AG08395 (cell line): ENCODE measurements around the gene AREG.
A peak's percentile ranks its signal among the peaks of the same experiment; 100 is the strongest.

Source experiments
- DNase-seq: peaks from one replicate; pipeline ENCODE4 v3.0.0; 2012; ENCODE audit warnings: mixed read lengths, low spot score

AREG gene

DNA sequence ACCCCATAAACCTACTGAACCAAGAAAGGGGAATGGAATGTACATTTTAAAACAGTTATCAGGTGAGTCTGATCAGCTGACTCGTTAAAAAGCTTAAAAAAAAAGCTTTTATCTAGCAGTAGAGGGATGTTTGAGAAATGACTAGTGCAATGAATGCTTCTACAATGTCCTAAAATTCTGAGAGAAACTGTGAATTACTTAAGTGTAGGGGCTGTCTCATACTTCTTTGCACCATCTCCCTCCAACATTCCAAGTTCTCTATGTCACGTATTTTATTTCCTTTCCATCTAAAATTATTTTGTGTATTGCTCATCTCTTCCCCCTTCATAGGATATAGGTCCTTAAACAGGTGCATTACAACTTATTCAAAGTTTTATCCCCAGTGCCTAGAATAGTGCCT, 11.9 kb upstream of the AREG start:
- DNase-seq, result no peak

DNA sequence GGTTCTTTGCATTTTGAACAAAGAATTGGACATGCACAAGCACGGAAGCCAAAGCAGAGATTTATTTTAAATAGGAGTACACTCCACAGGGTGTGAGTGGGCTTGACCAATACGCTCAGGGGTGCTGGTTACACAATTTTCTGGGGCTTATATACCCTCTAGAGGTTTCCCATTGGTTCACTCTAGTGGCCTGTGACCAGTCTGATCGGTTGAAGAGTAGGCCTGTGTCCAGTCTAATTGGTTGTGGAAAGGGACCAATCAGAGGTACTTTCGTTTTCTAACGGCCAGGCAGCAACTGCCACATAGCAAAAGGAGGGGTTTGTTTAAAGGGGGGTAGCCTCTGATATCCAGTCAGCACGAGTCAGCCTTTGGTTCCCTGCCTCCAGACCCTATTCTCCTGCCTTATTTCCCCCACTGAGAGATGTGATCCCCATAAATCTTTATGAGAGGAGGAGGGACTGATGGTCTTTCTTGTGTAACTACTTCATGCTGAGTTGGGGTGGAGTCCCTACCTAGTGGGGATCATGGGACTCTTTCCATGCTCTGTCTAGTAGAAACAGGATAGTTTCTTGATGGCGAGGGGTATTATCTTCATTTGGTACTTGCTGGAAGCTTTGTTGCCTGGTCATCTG, 11.3 kb upstream of the AREG start:
- DNase-seq, result no peak

DNA sequence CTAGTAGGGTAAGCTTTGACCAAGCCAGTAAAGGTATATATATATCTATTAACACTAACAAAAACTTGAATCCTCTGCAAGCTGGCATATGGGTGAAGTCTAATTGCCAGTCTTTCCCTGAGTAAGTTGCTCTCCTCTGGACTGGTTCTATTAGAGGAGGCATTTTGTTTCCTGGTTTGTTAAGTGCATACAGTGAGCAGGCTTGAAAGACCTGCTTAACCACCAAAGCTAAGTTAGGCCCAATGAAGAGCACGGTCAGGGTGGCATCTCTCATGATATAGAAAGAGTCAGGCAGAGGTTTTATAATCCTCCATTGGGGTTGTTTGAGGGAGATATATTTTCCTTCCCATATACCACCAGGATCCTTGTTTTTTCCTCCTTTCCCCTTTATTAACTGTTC, 9.6 kb upstream of the AREG start:
- DNase-seq, result no peak

DNA sequence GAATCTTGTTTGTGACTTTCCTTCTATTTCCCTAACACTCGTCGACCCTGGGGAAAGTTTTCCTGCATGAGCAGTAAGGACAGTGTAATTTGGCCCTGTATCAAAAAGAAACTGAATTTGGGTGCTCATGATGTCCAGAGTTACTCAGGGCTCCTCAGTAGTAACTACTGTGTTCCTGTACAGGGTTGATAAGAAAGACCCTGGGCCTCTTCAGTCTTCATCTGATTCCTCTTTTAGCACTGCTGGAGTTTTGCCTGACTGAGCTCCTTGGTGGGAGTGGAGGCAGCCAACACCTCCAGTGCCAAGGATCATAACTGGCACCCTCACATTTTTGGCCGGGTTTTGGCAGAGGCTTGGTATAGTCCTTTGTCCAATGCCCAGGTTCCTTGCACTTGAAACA, 7.1 kb upstream of the AREG start:
- DNase-seq, result no peak

DNA sequence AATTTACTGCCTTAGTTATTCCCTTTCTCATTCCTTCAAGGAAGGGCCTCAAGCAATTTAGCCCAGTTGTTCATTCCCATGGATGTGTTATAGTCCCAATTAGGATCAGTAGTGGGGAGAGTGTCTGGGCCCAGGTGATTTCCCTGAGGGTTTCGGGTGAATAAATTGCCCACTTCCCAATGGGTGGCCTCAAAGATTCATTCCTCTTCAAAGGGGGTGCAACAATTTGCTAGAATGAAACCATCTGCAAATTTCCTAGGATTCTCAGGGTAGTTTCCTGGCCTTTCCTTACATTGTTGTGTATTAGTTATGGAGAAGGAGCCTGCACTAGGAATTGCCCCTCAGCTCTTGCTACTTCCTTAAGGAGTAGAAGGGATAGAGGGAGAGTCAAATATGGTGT, 6.3 kb upstream of the AREG start:
- DNase-seq, result no peak

DNA sequence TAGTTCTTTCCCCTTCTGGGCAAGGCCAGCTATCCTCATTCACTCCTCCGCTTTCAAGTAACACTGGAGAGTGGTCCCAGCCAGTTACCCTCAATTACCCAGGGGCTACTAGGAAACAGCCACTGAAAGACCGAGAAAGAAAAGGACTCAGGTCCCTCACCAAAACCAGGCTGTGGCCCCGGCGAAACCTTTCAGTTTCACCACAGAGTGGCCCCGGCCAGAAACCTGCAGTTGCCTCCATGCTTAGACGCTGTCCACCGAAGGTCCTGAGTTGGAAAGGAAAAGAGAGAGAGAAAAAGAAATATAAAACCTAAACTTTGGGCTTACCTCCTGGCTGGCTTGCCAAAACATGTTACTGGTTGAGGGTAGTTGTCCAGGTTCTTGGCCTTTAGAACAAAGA, 5.0 kb upstream of the AREG start:
- no peak for DNase-seq

DNA sequence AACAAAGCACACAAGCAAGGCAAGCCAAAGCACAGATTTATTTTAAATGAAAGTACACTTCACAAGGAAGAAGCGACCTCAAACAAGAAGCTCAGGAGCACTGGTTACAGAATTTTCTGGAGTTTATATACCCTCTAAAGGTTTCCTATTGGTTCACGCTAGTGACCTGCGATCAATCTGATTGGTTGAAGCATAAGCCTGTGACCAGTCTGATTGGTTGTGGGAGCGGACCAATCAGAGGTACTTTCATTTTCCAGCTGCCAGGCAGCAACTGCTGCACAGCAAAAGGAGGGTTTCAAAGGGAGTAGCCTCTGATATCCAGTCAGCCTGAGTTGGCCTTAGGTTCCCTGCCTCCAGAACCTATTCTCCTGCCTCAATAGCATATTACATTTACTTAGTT, 4.6 kb upstream of the AREG start:
- no peak for DNase-seq

DNA sequence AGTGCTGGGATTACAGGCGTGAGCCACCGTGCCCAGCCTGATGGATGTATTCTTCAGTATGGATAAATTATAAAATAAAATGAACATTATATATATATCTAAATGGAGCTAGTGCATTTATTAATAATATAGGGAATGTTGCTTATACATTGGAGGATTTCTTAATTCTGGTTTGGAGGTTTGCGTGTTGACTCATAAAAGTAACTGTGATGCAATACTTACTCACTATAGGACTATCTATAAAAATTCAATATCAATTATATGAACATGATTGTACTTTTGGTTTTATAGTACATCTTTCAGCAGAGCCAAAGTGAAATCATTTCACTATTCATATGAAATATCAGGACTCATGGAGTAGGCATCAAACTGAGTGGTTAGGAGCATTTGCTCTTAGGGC, 3.2 kb upstream of the AREG start:
- DNase-seq, result no peak

DNA sequence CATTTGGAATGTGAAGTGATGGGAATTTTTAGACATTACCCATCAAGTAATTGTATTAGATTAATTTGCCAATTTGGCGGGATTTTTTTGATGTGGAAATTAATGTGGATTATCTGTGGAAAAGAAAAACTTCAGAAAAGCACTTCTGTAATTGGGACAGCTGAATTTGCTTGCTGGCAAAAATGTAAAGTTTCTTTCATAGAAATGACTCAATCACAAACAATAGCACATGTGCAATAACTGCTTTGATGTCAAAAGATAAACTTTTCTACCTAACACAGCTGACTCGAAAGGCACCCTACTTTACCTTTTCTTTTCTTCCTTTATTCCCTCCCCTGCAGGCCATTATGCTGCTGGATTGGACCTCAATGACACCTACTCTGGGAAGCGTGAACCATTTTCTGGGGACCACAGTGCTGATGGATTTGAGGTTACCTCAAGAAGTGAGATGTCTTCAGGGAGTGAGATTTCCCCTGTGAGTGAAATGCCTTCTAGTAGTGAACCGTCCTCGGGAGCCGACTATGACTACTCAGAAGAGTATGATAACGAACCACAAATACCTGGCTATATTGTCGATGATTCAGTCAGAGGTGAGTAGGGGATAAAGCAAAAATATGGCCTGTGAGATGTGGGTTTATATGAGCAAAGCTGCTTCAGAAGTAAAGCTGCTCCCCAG, 1.4 kb downstream of the AREG start:
- no peak for DNase-seq

DNA sequence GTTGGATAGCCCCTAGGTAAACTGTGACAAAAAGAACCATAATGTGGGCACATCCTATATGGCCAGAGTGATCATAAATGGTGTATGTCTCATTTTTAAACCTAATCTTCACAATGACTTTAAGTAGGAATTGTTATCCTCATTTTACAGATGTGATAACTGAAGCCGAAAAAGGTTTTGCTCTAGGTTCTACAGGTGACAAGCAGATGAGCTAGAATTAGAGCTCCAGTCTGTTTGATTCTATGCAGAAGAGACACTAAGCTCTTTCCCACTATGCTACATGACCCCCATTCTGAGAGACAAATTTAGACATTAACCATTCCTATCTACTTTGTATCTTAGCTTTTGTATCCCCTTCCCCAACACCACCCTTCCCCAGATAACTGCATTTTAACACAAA, 2.0 kb downstream of the AREG start:
- DNase-seq, result no peak

DNA sequence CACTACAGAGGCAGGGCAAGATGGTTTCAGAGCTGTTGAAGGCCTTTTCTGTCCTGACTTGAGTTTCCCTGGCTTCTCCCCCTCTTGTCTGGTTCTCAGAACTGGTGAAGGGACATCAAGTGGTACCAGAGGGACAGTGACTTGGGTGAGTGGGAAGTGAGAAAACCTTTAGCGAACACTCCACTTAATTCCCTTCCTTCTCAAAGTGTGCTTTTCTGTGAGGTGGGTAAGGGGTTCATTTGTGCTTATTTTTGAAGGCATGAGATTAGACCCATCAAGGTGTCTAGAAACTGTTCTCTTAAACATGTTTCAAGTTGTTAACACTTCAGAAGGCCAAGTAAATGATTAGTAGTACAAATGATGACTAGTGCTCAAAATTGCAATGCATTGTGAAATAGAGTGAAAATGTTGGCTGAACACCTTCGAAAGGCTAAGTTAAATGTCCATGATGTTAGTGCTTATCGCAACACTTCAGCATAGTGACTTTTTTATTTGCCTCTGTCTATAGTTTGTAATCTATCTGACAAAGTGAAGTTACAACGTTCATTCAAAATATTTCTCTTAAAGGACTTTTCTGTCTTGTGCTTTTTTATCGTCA, 2.8 kb downstream of the AREG start:
- DNase-seq, result no peak

DNA sequence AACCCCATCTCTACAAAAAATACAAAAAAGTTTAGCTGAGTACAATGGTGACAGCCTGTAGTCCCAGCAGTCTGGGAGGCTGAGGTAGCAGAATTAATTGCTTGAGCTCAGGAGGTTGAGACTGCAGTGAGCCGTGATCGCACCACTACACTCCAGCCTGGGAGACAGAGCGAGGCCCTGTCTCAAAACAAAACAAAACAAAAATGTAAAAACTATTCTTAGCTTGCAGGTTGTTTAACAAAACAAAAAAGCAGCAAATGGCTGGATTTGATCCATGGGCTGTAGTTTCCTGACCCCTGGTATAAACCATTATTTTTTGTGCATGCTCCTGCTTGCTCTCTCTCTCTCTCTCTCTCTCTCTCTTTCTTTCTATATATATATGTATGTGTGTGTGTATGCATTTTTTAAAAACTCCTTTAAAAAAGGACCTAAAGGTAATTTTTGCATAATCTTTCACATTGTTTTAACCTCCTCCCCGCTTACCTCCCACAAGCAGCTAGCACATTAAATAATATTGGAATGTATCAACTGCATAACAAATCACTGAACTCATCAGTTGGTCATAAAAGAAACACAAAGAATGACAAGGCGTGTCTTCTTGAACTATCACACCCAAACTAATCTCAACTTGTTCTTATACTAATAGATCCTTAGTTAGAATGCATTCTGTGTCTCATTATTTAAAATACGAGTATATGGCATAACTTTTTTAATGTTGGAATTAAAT, 4.8 kb downstream of the AREG start:
- DNase-seq, result no peak

DNA sequence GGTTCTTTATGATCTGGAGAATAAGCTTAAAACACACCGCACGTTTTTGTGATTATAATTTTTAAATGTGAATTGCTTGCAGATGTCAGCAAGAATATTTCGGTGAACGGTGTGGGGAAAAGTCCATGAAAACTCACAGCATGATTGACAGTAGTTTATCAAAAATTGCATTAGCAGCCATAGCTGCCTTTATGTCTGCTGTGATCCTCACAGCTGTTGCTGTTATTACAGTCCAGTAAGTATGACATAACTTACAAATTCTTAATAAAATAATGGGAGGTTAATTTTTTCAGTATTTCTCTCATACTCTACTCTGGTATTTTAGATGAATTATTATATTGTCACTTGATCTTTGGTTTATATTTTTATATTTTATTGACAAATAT, 5.4 kb downstream of the AREG start:
- DNase-seq, result no peak

DNA sequence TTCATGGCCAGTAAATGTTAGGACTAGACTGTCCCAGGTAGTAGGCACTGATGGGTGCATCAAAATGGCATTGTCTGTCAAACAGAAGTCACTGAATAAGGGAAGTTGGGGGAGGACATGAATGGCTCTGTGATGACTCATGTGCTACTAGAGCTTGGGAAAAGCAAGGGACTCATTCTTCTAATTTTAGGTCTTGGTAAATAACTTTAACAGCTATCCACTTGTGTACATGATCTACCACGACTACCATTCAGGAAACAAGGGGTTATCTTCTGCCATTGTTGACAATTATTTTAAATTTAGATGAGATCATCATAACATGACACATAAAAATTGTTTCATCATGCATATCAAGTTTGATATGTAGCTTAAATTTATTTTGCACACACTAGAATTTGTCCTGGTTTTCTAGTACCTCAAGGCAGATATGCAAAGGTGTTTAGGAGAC, 6.3 kb downstream of the AREG start:
- DNase-seq, result peak; percentile 42

DNA sequence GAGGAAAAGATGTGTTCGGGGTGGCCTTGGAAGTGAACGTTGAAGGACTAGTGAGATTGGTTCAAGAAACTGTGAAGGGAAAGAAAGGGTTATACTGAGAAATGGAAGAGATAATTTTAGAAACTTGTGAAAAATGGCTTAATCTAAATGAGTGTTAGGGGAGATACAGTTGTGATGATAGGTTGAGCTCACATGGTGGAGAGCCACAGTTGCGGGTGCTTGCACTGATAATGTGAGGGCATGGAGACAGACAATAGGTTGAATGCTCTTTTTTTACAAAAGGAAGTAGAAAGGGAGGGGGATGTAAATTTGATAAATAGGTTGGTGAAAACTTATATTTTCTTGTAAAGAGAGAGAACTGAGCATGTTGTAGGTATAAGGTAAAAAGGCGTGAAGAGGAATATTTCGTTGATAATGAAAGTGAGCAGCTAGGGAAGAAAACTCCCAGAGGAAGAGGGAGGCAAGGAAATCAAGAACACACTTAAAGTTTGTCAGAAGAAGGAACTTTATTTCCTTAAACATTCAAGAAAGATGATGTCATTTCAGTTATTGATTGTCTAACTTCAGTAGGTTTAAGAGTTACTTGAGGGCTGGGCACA, 8.2 kb downstream of the AREG start:
- no peak for DNase-seq

DNA sequence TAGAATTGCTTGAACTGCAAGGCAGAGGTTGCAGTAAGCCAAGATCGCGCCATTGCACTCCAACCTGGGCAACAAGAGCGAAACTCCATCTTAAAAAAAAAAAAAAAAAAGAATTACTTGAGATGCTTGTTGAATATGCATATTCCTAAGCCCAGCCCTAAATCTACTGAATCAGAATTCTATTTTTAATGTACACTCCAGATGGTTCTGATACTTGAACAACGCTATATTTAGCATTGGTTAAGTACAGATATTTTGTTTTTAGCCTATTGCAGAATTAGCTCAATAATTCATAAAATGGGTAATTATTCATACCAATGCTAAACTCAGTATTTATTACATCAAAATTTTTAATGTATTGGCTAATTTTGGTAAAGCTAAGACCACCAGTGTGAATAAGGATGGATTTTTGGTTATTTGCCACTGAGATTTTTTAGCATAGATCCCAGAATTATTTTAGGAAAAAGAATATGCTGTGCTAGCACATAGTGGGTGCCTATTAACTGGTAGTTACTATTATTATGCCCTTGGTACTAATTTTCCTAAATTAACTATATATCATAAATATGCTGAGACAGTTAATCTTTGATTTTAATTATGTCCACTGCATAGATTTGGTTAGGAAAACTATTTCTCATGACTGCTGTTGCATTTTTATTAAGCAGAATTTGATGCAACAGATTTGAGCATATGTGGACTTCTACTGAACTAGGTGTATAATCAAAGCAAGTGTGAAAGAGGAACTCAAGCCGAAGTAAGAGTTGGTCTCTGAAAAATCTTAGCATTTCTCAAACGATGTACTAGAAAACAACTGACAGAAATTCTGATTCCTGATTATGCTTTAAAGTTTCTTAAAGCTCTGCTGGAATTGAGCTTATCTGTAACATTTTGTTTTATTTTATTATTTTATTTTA, 9.2 kb downstream of the AREG start:
- DNase-seq, result no peak

DNA sequence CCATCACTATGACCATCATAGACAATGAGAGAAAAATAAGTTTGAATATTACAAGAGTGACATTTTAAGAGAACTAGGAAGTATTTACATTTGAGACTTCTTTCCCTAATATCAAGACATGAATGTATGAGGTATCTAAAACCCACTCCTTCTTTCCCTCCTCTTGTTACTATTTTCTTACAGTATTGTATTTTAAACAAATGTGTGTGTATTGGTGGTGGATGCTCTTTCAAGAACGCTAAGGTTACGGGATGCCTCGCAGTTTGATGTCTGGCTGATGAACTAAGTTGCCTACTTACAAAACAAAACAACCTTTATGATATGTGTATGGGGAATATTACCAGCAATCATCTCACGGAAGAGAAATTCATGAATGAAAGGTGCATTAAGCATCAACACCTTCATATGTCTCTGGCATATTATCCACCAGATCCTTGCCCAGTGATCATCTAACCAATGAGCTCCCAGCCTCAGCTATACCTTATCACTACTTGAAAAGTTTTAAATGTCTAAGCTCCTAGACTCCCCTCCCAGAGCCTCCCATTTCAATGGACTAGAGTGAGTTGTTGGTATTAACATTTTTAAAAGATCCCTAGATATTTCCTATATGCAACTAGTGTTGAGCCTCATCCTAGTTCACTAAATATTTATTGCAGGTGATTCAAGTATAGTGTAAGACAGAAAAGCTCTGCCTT, 10.6 kb downstream of the AREG start:
- no peak for DNase-seq

DNA sequence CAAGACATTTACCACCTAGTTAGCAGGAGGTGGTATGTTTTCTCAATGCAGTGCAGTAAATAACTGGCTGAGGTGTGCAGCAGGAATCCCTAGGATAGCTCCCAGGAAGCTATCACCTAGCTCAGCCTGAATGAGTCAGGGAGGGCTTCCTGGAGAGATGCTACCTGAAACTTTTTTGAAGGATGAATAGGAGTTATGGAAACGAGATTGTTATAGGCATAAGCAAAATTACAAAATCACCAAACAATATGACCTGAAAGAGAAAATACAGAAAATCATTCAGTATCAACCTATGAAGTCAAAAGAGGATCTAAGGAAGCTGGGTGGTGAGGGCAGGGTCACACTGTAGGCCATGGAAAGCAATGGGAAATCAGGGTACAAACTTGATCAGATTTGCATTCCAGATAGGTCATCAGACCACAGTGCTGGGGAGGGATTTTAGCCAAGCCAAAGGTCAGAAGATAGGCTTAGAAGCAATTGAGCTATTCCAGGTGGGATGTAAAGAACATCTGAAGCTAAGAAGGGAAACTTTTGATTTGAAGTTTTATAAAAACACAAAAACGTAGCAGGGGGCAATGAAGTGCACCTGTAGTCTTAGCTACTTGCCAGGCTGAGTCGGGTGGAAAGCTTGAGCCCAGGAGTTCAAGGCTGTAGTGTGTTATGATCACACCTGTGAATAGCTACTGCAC, 11.3 kb downstream of the AREG start:
- no peak for DNase-seq

DNA sequence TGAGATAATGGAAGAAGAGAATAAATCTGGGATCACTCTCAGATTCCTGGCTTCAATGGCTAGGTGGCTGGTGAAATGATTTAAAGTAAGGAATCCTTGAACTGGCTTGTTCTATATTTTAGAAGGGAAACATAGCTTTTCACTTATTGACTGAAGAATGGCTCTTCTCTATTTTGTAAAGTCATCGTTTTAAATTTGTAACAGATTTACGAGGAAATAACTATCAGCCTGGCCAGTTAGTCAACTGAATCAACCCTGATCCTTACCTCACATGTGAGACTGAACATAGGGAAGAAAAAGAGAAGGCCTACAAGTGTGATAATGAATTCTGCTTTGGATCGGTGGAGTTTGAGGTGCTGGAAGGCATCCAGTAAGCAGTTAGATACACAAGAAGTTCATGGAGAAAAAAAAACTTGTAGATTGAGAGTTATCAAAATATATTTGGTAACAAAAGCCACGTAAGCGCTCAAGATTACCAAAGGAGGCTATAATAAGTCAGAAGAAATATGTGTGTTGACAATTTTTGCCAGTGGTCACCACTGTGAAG, 12.0 kb downstream of the AREG start:
- DNase-seq, result no peak

DNA sequence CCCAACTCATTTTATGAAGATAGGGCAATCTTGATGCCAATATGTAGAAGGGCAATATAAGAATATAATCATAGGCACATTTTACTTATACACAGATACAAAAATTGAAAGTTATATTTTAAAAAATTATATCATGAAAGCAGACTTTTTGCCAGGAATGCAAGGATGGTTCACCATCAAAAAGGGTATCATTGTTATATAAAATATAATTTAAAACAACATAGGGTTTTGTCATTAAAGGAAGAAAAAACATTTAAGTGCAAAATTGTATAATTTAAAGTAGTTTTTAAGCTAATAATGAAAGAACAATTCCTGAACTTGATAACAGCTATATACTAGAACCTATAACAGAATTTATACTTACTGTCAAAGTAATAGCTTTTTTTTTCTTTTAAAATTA, 15.9 kb downstream of the AREG start:
- DNase-seq, result no peak
